ENCODE results near the gene MRPL18. TPM values are rescaled to one million over a fixed set of nuclear protein-coding genes. Genes with fewer than 3 reads are reported as not detected.
A peak's percentile ranks its signal among the peaks of the same experiment; 100 is the strongest.
"Not testable (repeated sequence)": the region's sequence is repeated elsewhere in the genome, so short reads cannot be mapped to it uniquely, and the experiment has no call there.

MRPL18 gene
- total RNA-seq, 1 donor from 2014 or later: 36.5 TPM

GRCh38 chr6:159808647-159809046, 18.4 kb downstream of the MRPL18 start:
- intact Hi-C loops (cut with DNase I): no loop called here
- ATAC-seq (no peak), DNase-seq (ENCODE audit: low spot score) (no peak)

- intact Hi-C loops (cut with DNase I): no loop called here
- DNase-seq (ENCODE audit: low spot score) (no peak), ATAC-seq (no peak)
These were observed 18.9 kb downstream of the MRPL18 start for GRCh38 chr6:159809149-159809548.

GRCh38 chr6:159813781-159814180, 23.5 kb downstream of the MRPL18 start:
- DNase-seq (ENCODE audit: low spot score) (no peak), ATAC-seq (no peak)
- intact Hi-C loops (cut with DNase I): no loop called here

GRCh38 chr6:159815410-159815809, 25.1 kb downstream of the MRPL18 start:
- intact Hi-C loops (cut with DNase I): no loop called here
- ATAC-seq (no peak), DNase-seq (ENCODE audit: low spot score) (no peak)

- ATAC-seq; intact Hi-C loops (cut with DNase I); DNase-seq (ENCODE audit: low spot score): not testable (repeated sequence)
These were observed 26.5 kb downstream of the MRPL18 start for GRCh38 chr6:159816775-159817174.

GRCh38 chr6:159817951-159818739, 27.9 kb downstream of the MRPL18 start:
- no peak for ATAC-seq
- intact Hi-C loops (cut with DNase I): no loop called here
- DNase-seq (ENCODE audit: low spot score): no peak

GRCh38 chr6:159819098-159819497, 28.8 kb downstream of the MRPL18 start:
- DNase-seq (ENCODE audit: low spot score) (no peak), ATAC-seq (no peak)
- intact Hi-C loops (cut with DNase I): no loop called here

GRCh38 chr6:159819932-159820640, 29.8 kb downstream of the MRPL18 start:
- intact Hi-C loops (cut with DNase I): no loop called here
- DNase-seq (ENCODE audit: low spot score): peak; percentile 50
- ATAC-seq: no peak

GRCh38 chr6:159821122-159821521, 30.9 kb downstream of the MRPL18 start:
- intact Hi-C loops (cut with DNase I): no loop called here
- DNase-seq (ENCODE audit: low spot score): peak; percentile 25
- no peak for ATAC-seq

- peak; percentile 23 for DNase-seq (ENCODE audit: low spot score)
- no peak for ATAC-seq
- intact Hi-C loops (cut with DNase I): no loop called here
These were observed 31.5 kb downstream of the MRPL18 start for GRCh38 chr6:159821726-159822125.

- DNase-seq (ENCODE audit: low spot score) (no peak), ATAC-seq (no peak)
- intact Hi-C loops (cut with DNase I): no loop called here
These were observed 33.7 kb downstream of the MRPL18 start for GRCh38 chr6:159823953-159824352.

- ATAC-seq; DNase-seq (ENCODE audit: low spot score); intact Hi-C loops (cut with DNase I): not testable (repeated sequence)
These were observed 34.4 kb downstream of the MRPL18 start for GRCh38 chr6:159824690-159825089.

GRCh38 chr6:159826004-159826403, 35.7 kb downstream of the MRPL18 start:
- no peak for DNase-seq (ENCODE audit: low spot score)
- peak; percentile 10 for ATAC-seq
- intact Hi-C loops (cut with DNase I): no loop called here

- ATAC-seq (no peak), DNase-seq (ENCODE audit: low spot score) (no peak)
- intact Hi-C loops (cut with DNase I): no loop called here
These were observed 36.8 kb downstream of the MRPL18 start for GRCh38 chr6:159826968-159827647.

GRCh38 chr6:159828074-159828473, 37.8 kb downstream of the MRPL18 start:
- intact Hi-C loops (cut with DNase I): no loop called here
- ATAC-seq (no peak), DNase-seq (ENCODE audit: low spot score) (no peak)

- no peak for DNase-seq (ENCODE audit: low spot score)
- no peak for ATAC-seq
- intact Hi-C loops (cut with DNase I): no loop called here
These were observed 39.3 kb downstream of the MRPL18 start for GRCh38 chr6:159829526-159829925.

- ATAC-seq (no peak), DNase-seq (ENCODE audit: low spot score) (no peak)
- intact Hi-C loops (cut with DNase I): no loop called here
These were observed 40.5 kb downstream of the MRPL18 start for GRCh38 chr6:159830501-159831372.

- DNase-seq (ENCODE audit: low spot score) (no peak), ATAC-seq (no peak)
- intact Hi-C loops (cut with DNase I): no loop called here
These were observed 41.1 kb downstream of the MRPL18 start for GRCh38 chr6:159831373-159831679.

GRCh38 chr6:159832946-159833345, 42.7 kb downstream of the MRPL18 start:
- no peak for DNase-seq (ENCODE audit: low spot score)
- ATAC-seq: no peak
- intact Hi-C loops (cut with DNase I): no loop called here

Data from sciatic nerve (tissue), 2 donors.